Ishikawa (cell line): ENCODE data around the gene TMC6.

Experiments
- NFIC ChIP-seq: IDR thresholded peaks from 2 replicates; pipeline ENCODE4 v1.6.1; 2012
- TF ChIP-seq, protein P1 (sequence below): IDR thresholded peaks from 2 replicates; pipeline ENCODE4 v1.6.1; 2012

DNA sequence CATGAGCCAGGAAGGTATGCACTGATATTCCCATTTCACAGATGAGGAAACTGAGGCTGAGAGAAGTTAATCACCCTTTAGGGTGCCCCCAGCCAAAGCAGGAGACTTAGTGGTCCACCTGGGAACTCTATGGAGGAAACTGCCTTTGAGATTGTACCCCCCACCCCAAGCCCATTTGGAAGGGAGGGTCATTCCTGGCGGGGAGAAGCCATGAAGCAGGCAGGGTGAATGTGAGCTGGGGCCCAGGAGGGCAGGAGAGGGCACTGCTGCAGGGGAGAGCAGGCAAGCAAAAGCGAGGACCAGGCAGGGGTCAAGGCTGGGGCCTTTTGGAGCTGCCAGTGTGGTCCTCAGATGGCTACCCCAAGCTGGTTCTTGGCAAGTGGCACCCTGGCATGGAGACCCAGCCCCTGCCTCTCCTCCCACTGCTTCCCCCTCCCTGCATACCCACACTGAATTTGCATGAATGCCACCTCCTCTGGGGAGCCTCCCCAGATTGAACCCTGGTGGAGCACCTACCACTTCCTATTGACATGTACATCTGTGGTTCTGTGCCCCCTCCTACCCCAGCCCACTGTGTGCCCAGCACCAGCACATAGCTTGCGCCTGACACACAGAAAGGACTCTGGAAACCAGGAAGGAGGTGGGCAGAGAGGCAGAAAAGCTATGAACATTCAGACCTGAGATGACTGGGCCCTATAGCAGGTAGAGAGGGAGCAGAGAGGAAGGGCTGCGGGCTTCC is 965 bp upstream of the TMC6 start:
- TF ChIP-seq, protein P1, sequence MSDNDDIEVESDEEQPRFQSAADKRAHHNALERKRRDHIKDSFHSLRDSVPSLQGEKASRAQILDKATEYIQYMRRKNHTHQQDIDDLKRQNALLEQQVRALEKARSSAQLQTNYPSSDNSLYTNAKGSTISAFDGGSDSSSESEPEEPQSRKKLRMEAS = no peak
- no peak for TF ChIP-seq NFIC
